HEK293 (cell line): ENCODE data around the gene ZNF83.
"Not testable (repeated sequence)": the region's sequence is repeated elsewhere in the genome, so short reads cannot be mapped to it uniquely, and the experiment has no call there.

Source experiments
- CTCF ChIA-PET: fragments of 350-600 bp; formaldehyde crosslinking; extraction: SDS; loops from one replicate; lab custom pipeline; 2021; ENCODE audit warnings: antibody characterized with exemption; lab: Yijun Ruan, JAX
- POLR2A ChIA-PET: fragments of 300-600 bp; formaldehyde crosslinking; extraction: SDS; loops from one replicate; lab custom pipeline; 2020; ENCODE audit warnings: antibody characterized with exemption, inconsistent platforms; lab: Yijun Ruan, JAX
- H3K27ac ChIP-seq: fragments of 200-500 bp; sonication (Bioruptor generic); 2 replicates; pipeline ENCODE4 v1.5.1; 2014; ENCODE audit warnings: low read depth, low read length, control low read depth, inconsistent platforms; ENCODE audit errors: extremely low read depth
- H3K36me3 ChIP-seq, 2 experiments: fragments of 200-500 bp in 1 of 2; sonication (Bioruptor generic) in 1 of 2; 1 replicate in 1 of 2; 2 replicates in 1 of 2; pipeline ENCODE4 v1.5.1; 2014 to 2017; ENCODE audit warnings: inconsistent platforms in 2 of 2, low read length in 2 of 2; ENCODE audit not compliant: control insufficient read depth in 2 of 2, insufficient read depth in 1 of 2
- H3K4me1 ChIP-seq: fragments of 200-500 bp; sonication (Bioruptor generic); 2 replicates; pipeline ENCODE4 v1.5.1; 2014; ENCODE audit warnings: mild to moderate bottlenecking, low read length, inconsistent platforms; ENCODE audit not compliant: control insufficient read depth, insufficient read depth
- H3K4me3 ChIP-seq: 2 replicates; pipeline ENCODE4 v1.5.1; 2011; ENCODE audit warnings: low read depth, mild to moderate bottlenecking, control low read depth, low read length, moderate library complexity
- H3K9me3 ChIP-seq: fragments of 200-500 bp; sonication (Bioruptor generic); 2 replicates; pipeline ENCODE4 v1.5.1; 2014; ENCODE audit warnings: low read depth, low read length, inconsistent platforms; ENCODE audit not compliant: control insufficient read depth, insufficient read depth
- EGR2 ChIP-seq: fragments of 450-650 bp; formaldehyde crosslinking; IDR thresholded peaks from 2 replicates; pipeline ENCODE4 v1.5.1; 2016; ENCODE audit warnings: low read depth, missing biosample characterization, missing genetic modification characterization
- GLI2 ChIP-seq: fragments of 450-650 bp; formaldehyde crosslinking; IDR thresholded peaks from 2 replicates; pipeline ENCODE4; 2017; ENCODE audit warnings: missing biosample characterization, missing genetic modification characterization, low read depth, borderline replicate concordance
- KLF10 ChIP-seq: fragments of 450-650 bp; IDR thresholded peaks from 2 replicates; pipeline ENCODE4 v1.5.1; 2018; ENCODE audit warnings: missing biosample characterization, mild to moderate bottlenecking, missing genetic modification characterization
- KLF8 ChIP-seq: fragments of 450-650 bp; formaldehyde crosslinking; IDR thresholded peaks from 2 replicates; pipeline ENCODE4 v1.5.1; 2016; ENCODE audit warnings: missing biosample characterization, missing genetic modification characterization
- PRDM4 ChIP-seq: fragments of 450-650 bp; formaldehyde crosslinking; IDR thresholded peaks from 2 replicates; pipeline ENCODE4 v1.5.1; 2017; ENCODE audit warnings: missing biosample characterization, missing genetic modification characterization
- SCRT2 ChIP-seq: fragments of 450-650 bp; formaldehyde crosslinking; IDR thresholded peaks from 2 replicates; pipeline ENCODE4 v1.5.1; 2016; ENCODE audit warnings: missing biosample characterization, missing genetic modification characterization
- ZBTB20 ChIP-seq: fragments of 450-650 bp; formaldehyde crosslinking; IDR thresholded peaks from 2 replicates; pipeline ENCODE4 v1.5.1; 2016; ENCODE audit warnings: missing biosample characterization, missing genetic modification characterization
- ZBTB8A ChIP-seq: fragments of 450-650 bp; formaldehyde crosslinking; IDR thresholded peaks from 2 replicates; pipeline ENCODE4 v1.5.1; 2016; ENCODE audit warnings: missing biosample characterization, missing genetic modification characterization
- ZNF121 ChIP-seq: fragments of 450-650 bp; formaldehyde crosslinking; IDR thresholded peaks from 2 replicates; pipeline ENCODE4 v1.5.1; 2016; ENCODE audit warnings: missing biosample characterization, missing genetic modification characterization
- ZNF132 ChIP-seq: fragments of 450-650 bp; formaldehyde crosslinking; IDR thresholded peaks from 2 replicates; pipeline ENCODE4 v1.5.1; 2017; ENCODE audit warnings: missing biosample characterization, missing genetic modification characterization, borderline replicate concordance
- ZNF221 ChIP-seq: fragments of 450-650 bp; formaldehyde crosslinking; IDR thresholded peaks from 2 replicates; pipeline ENCODE4 v1.5.1; 2017; ENCODE audit warnings: missing biosample characterization, missing genetic modification characterization, borderline replicate concordance
- ZNF239 ChIP-seq: fragments of 450-650 bp; formaldehyde crosslinking; IDR thresholded peaks from 2 replicates; pipeline ENCODE4 v1.5.1; 2016; ENCODE audit warnings: missing biosample characterization, missing genetic modification characterization
- ZNF311 ChIP-seq: fragments of 450-650 bp; formaldehyde crosslinking; IDR thresholded peaks from 2 replicates; pipeline ENCODE4 v1.5.1; 2017; ENCODE audit warnings: missing biosample characterization, missing genetic modification characterization, borderline replicate concordance
- ZNF404 ChIP-seq: fragments of 450-650 bp; formaldehyde crosslinking; IDR thresholded peaks from 2 replicates; pipeline ENCODE4 v1.5.1; 2017; ENCODE audit warnings: missing biosample characterization, missing genetic modification characterization
- ZNF416 ChIP-seq: fragments of 450-650 bp; formaldehyde crosslinking; IDR thresholded peaks from 2 replicates; pipeline ENCODE4 v1.5.1; 2016; ENCODE audit warnings: missing biosample characterization, missing genetic modification characterization
- ZNF426 ChIP-seq: fragments of 450-650 bp; formaldehyde crosslinking; IDR thresholded peaks from 2 replicates; pipeline ENCODE4 v1.5.1; 2017; ENCODE audit warnings: missing biosample characterization, missing genetic modification characterization, mild to moderate bottlenecking, inconsistent platforms, moderate library complexity
- ZNF596 ChIP-seq: fragments of 450-650 bp; IDR thresholded peaks from 2 replicates; pipeline ENCODE4 v1.5.0; 2018; ENCODE audit warnings: missing biosample characterization, mild to moderate bottlenecking, missing genetic modification characterization, moderate library complexity
- ZNF624 ChIP-seq: fragments of 450-650 bp; formaldehyde crosslinking; IDR thresholded peaks from 2 replicates; pipeline ENCODE4 v1.5.1; 2017; ENCODE audit warnings: missing biosample characterization, missing genetic modification characterization
- ZNF654 ChIP-seq: fragments of 450-650 bp; formaldehyde crosslinking; IDR thresholded peaks from 2 replicates; pipeline ENCODE4 v1.5.1; 2016; ENCODE audit warnings: low read depth, missing biosample characterization, missing genetic modification characterization
- ZNF670 ChIP-seq: fragments of 450-650 bp; formaldehyde crosslinking; IDR thresholded peaks from 2 replicates; pipeline ENCODE4 v1.5.1; 2016; ENCODE audit warnings: missing biosample characterization, missing genetic modification characterization, low read depth
- ZNF677 ChIP-seq: fragments of 450-650 bp; IDR thresholded peaks from 2 replicates; pipeline ENCODE4 v1.5.0; 2018; ENCODE audit warnings: missing biosample characterization, mild to moderate bottlenecking, missing genetic modification characterization, moderate library complexity
- ZNF704 ChIP-seq: fragments of 450-650 bp; formaldehyde crosslinking; IDR thresholded peaks from 2 replicates; pipeline ENCODE4 v1.5.1; 2016; ENCODE audit warnings: missing biosample characterization, missing genetic modification characterization
- ZNF768 ChIP-seq: fragments of 450-650 bp; formaldehyde crosslinking; IDR thresholded peaks from 2 replicates; pipeline ENCODE4 v1.5.1; 2018; ENCODE audit warnings: missing biosample characterization, mild to moderate bottlenecking, missing genetic modification characterization
- ZSCAN23 ChIP-seq: fragments of 450-650 bp; formaldehyde crosslinking; IDR thresholded peaks from 2 replicates; pipeline ENCODE4 v1.5.1; 2016; ENCODE audit warnings: missing biosample characterization, missing genetic modification characterization
- ZXDB ChIP-seq: fragments of 450-650 bp; formaldehyde crosslinking; IDR thresholded peaks from 2 replicates; pipeline ENCODE4 v1.5.1; 2016; ENCODE audit warnings: missing biosample characterization, missing genetic modification characterization
- TF ChIP-seq, protein P1 (sequence below): fragments of 450-650 bp; formaldehyde crosslinking; IDR thresholded peaks from 2 replicates; pipeline ENCODE4 v1.5.1; 2016; ENCODE audit warnings: missing biosample characterization, missing genetic modification characterization

The ZNF83 gene

GRCh38 chr19:52599241-52599640, 38.9 kb downstream of the ZNF83 start:
- H3K27ac ChIP-seq: no peak overlapping the region
- peaks cover 0 to 13% of the 10 kb centered on the region in 2 experiments; a peak in 1 of 3 replicates for H3K36me3 ChIP-seq
- H3K4me1 ChIP-seq: no peaks in the 10 kb centered on the region
- POLR2A ChIA-PET: no interaction called here
- TF ChIP-seq SCRT2: no peak
- no peak for TF ChIP-seq ZNF221 (tag by site-specific recombination)
- no peak for TF ChIP-seq EGR2 (tag by site-specific recombination)
- no peak for TF ChIP-seq ZNF624 (tag by site-specific recombination)
- TF ChIP-seq ZNF670 (tag by site-specific recombination): no peak
- no peak for TF ChIP-seq ZXDB
- no peak for TF ChIP-seq ZNF768 (tag by site-specific recombination)
- no peak for TF ChIP-seq ZSCAN23
- TF ChIP-seq ZNF416 (tag by site-specific recombination): no peak
- TF ChIP-seq ZNF426 (tag by site-specific recombination): no peak
- no peak for TF ChIP-seq ZNF654 (tag by site-specific recombination)
- TF ChIP-seq, all 188 proteins: peak for 0
- no peaks in the 10 kb centered on the region for H3K9me3 ChIP-seq
- no peak overlapping the region for H3K4me3 ChIP-seq
- CTCF ChIA-PET: no interaction called here

DNA sequence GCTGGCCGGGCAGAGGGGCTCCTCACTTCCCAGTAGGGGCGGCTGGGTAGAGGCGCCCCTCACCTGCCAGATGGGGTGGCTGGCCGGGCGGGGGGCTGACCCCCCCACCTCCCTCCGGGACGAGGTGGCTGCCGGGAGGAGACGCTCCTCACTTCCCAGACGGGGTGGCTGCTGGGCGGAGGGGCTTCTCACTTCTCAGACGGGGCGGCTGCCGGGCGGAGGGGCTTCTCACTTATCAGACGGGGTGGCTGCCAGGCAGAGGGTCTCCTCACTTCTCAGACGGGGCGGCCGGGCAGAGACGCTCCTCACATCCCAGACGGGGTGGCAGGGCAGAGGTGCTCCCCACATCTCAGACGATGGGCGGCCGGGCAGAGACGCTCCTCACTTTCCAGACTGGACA, 44.7 kb downstream of the ZNF83 start:
- H3K4me3 ChIP-seq, POLR2A ChIA-PET, H3K27ac ChIP-seq, CTCF ChIA-PET, H3K4me1 ChIP-seq, H3K9me3 ChIP-seq: not testable (repeated sequence)
- H3K36me3 ChIP-seq: peaks cover 0 to 25% of the 10 kb centered on the region in 2 experiments; a peak in 1 of 3 replicates

DNA sequence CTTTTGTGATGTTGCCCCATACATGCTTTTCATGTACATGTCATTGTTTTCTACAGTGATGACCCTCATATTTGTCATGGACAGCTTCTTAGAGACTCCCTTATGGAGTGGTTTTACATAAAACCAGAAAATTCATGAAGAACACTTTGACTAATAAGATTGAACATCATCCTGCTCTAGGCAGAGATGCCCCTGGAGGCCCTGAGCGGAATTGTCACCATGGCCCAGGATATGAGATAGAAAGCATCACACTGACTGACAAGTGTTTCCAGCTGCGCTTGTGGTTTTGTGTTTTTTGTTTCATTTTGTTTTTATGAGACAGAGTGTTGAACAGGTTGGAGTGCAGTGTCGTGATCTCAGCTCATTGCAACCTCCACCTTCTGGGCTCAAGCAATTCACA, 45.9 kb downstream of the ZNF83 start:
- ChIA-PET CTCF (interaction anchor here (0.6 to 2.1 kb wide), 3 partner anchors 12 to 1200 kb away, joined by 3 to 5 read pairs (median 4); no protein-coding TSS in a partner anchor), POLR2A (no interaction called here)
- no peak overlapping the region for H3K4me3 ChIP-seq
- no peak for TF ChIP-seq KLF8 (tag by site-specific recombination)
- TF ChIP-seq ZNF677 (tag by site-specific recombination): no peak
- TF ChIP-seq, protein P1, sequence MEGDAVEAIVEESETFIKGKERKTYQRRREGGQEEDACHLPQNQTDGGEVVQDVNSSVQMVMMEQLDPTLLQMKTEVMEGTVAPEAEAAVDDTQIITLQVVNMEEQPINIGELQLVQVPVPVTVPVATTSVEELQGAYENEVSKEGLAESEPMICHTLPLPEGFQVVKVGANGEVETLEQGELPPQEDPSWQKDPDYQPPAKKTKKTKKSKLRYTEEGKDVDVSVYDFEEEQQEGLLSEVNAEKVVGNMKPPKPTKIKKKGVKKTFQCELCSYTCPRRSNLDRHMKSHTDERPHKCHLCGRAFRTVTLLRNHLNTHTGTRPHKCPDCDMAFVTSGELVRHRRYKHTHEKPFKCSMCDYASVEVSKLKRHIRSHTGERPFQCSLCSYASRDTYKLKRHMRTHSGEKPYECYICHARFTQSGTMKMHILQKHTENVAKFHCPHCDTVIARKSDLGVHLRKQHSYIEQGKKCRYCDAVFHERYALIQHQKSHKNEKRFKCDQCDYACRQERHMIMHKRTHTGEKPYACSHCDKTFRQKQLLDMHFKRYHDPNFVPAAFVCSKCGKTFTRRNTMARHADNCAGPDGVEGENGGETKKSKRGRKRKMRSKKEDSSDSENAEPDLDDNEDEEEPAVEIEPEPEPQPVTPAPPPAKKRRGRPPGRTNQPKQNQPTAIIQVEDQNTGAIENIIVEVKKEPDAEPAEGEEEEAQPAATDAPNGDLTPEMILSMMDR: no peak
- no peak for TF ChIP-seq KLF10
- TF ChIP-seq ZNF704: no peak
- no peak for TF ChIP-seq ZNF239
- TF ChIP-seq ZBTB20: no peak
- TF ChIP-seq, all 188 proteins: peak for 0
- H3K36me3 ChIP-seq: peaks cover 0 to 25% of the 10 kb centered on the region in 2 experiments; a peak in 1 of 3 replicates
- H3K27ac ChIP-seq: no peak overlapping the region
- H3K4me1 ChIP-seq: no peaks in the 10 kb centered on the region
- no peaks in the 10 kb centered on the region for H3K9me3 ChIP-seq

- CTCF ChIA-PET: interaction anchor here (0.6 to 2.1 kb wide), 2 partner anchors 14 to 221 kb away, joined by 3 to 5 read pairs; partner anchors contain the start of gene ZNF880
- no peak for TF ChIP-seq GLI2 (tag by site-specific recombination)
- no peak for TF ChIP-seq SCRT2
- no peak for TF ChIP-seq ZNF121 (tag by site-specific recombination)
- TF ChIP-seq PRDM4 (tag by site-specific recombination): no peak
- TF ChIP-seq ZNF311 (tag by site-specific recombination): no peak
- TF ChIP-seq ZNF132 (tag by site-specific recombination): no peak
- TF ChIP-seq ZNF596 (tag by site-specific recombination): no peak
- no peak for TF ChIP-seq ZNF404
- TF ChIP-seq ZBTB8A: no peak
These were observed 47.4 kb downstream of the ZNF83 start for GRCh38 chr19:52590728-52591127.

More at GRCh38 chr19:52590728-52591127, 47.4 kb downstream of the ZNF83 start:
- Histone ChIP-seq H3K4me3 (no peak overlapping the region), H3K4me1 (no peaks in the 10 kb centered on the region), H3K27ac (no peak overlapping the region), H3K9me3 (no peaks in the 10 kb centered on the region), H3K36me3 (peaks cover 0 to 14% of the 10 kb centered on the region in 2 experiments; a peak in 1 of 3 replicates)
- POLR2A ChIA-PET: interaction anchor here (1.0 kb wide), 1 partner anchor 247 kb away, joined by 3 read pairs; no protein-coding TSS in a partner anchor
